ENCODE results near the gene DOK1.

DOK1 gene

GRCh38 chr2:74584088-74584645 is 29.6 kb downstream of the DOK1 start:
- no peak for DNase-seq
- no peak for ATAC-seq (ENCODE audit: insufficient read depth, low read depth)
- H3K36me3 ChIP-seq (ENCODE audit: insufficient read depth, low read length) = no peaks in the 10 kb centered on the region
- H4K20me1 ChIP-seq (ENCODE audit: insufficient read depth, low read length) = no peaks in the 10 kb centered on the region
- TF ChIP-seq CTCF (IDR thresholded peaks at IDR 0.05; ENCODE audit: borderline replicate concordance, extremely low read depth, low read length, poor library complexity, severe bottlenecking) (no peak), EZH2 (IDR thresholded peaks at IDR 0.05; ENCODE audit: borderline replicate concordance, low read depth, low read length, severe bottlenecking) (no peak)
- H3K4me3 ChIP-seq (ENCODE audit: low read depth in 1 of 2, low read length in 2 of 2) = no peak overlapping the region
- no peak overlapping the region for H2AFZ ChIP-seq (ENCODE audit: low read depth, low read length)
- H3K4me2 ChIP-seq (ENCODE audit: insufficient read depth, low read length) = no peak overlapping the region
- no peak overlapping the region for H3K27ac ChIP-seq (ENCODE audit: low read length)
- no peak overlapping the region for H3K9ac ChIP-seq (ENCODE audit: low read depth, low read length)
- no peaks in the 10 kb centered on the region for H3K9me3 ChIP-seq (ENCODE audit: insufficient read depth, low read length, severe bottlenecking)
- H3K27me3 ChIP-seq (ENCODE audit: insufficient read depth, low read length, poor library complexity) = no peaks in the 10 kb centered on the region
- H3K79me2 ChIP-seq (ENCODE audit: insufficient read depth, low read length) = no peaks in the 10 kb centered on the region
- peaks cover 7% of the 10 kb centered on the region; the same call in 1 of the 2 replicates for H3K4me1 ChIP-seq (ENCODE audit: insufficient read depth, low read length)

GRCh38 chr2:74585406-74586185 is 31.1 kb downstream of the DOK1 start:
- Histone ChIP-seq H3K4me3 (ENCODE audit: low read depth in 1 of 2, low read length in 2 of 2) (no peak overlapping the region), H2AFZ (ENCODE audit: low read depth, low read length) (peak overlapping the region; percentile 41), H3K9me3 (ENCODE audit: insufficient read depth, low read length, severe bottlenecking) (no peaks in the 10 kb centered on the region), H3K79me2 (ENCODE audit: insufficient read depth, low read length) (no peaks in the 10 kb centered on the region), H3K36me3 (ENCODE audit: insufficient read depth, low read length) (no peaks in the 10 kb centered on the region), H4K20me1 (ENCODE audit: insufficient read depth, low read length) (no peaks in the 10 kb centered on the region), H3K9ac (ENCODE audit: low read depth, low read length) (no peak overlapping the region), H3K4me1 (ENCODE audit: insufficient read depth, low read length) (peaks cover 7% of the 10 kb centered on the region; the same call in 1 of the 2 replicates), H3K4me2 (ENCODE audit: insufficient read depth, low read length) (no peak overlapping the region; the same call in 1 of the 2 replicates), H3K27ac (ENCODE audit: low read length) (no peak overlapping the region), H3K27me3 (ENCODE audit: insufficient read depth, low read length, poor library complexity) (peaks cover 2% of the 10 kb centered on the region)
- DNase-seq = no peak
- TF ChIP-seq EZH2 (IDR thresholded peaks at IDR 0.05; ENCODE audit: borderline replicate concordance, low read depth, low read length, severe bottlenecking) (no peak), CTCF (IDR thresholded peaks at IDR 0.05; ENCODE audit: borderline replicate concordance, extremely low read depth, low read length, poor library complexity, severe bottlenecking) (peak; percentile 28)
- ATAC-seq (ENCODE audit: insufficient read depth, low read depth) = no peak

- Histone ChIP-seq H3K79me2 (ENCODE audit: insufficient read depth, low read length) (no peaks in the 10 kb centered on the region), H3K36me3 (ENCODE audit: insufficient read depth, low read length) (no peaks in the 10 kb centered on the region), H3K4me1 (ENCODE audit: insufficient read depth, low read length) (peaks cover 7% of the 10 kb centered on the region; the same call in 1 of the 2 replicates), H3K27ac (ENCODE audit: low read length) (no peak overlapping the region), H3K27me3 (ENCODE audit: insufficient read depth, low read length, poor library complexity) (peaks cover 9% of the 10 kb centered on the region), H4K20me1 (ENCODE audit: insufficient read depth, low read length) (no peaks in the 10 kb centered on the region), H3K4me2 (ENCODE audit: insufficient read depth, low read length) (no peak overlapping the region), H3K9me3 (ENCODE audit: insufficient read depth, low read length, severe bottlenecking) (no peaks in the 10 kb centered on the region), H3K4me3 (ENCODE audit: low read depth in 1 of 2, low read length in 2 of 2) (no peak overlapping the region), H3K9ac (ENCODE audit: low read depth, low read length) (no peak overlapping the region), H2AFZ (ENCODE audit: low read depth, low read length) (peak overlapping the region; percentile 64)
- TF ChIP-seq EZH2 (IDR thresholded peaks at IDR 0.05; ENCODE audit: borderline replicate concordance, low read depth, low read length, severe bottlenecking) (no peak), CTCF (IDR thresholded peaks at IDR 0.05; ENCODE audit: borderline replicate concordance, extremely low read depth, low read length, poor library complexity, severe bottlenecking) (peak; percentile 82)
- ATAC-seq (ENCODE audit: insufficient read depth, low read depth) = peak; percentile 97
- peak; percentile 74 for DNase-seq
These were observed 33.3 kb downstream of the DOK1 start for GRCh38 chr2:74587664-74588277.

Data from DND-41 (cell line).